Tibial artery (tissue), 4 donors: Measurements from ENCODE around the gene OPCML.
"Not testable (repeated sequence)": the region's sequence is repeated elsewhere in the genome, so short reads cannot be mapped to it uniquely, and the experiment has no call there.

Experiments used
- DNase-seq, 2 donors: peaks; one replicate each; pipeline ENCODE4 v3.0.0-alpha.2; 2019
- H3K27ac ChIP-seq, 2 donors: fragments of 200-600 bp; sonication (generic) in 1 of 2; 1 replicate in 1 of 2; 2 replicates in 1 of 2; pipeline ENCODE4 v1.5.1; 2018 to 2019; ENCODE audit warnings: mild to moderate bottlenecking in 1 of 2
- H3K27me3 ChIP-seq, 2 donors: fragments of 200-600 bp; sonication (generic) in 1 of 2; one replicate each; pipeline versions ENCODE4 v1.5.1 to v1.6.0; 2016 to 2019
- H3K36me3 ChIP-seq, 3 donors: fragments of 200-600 bp; sonication (generic) in 2 of 3; one replicate each; pipeline ENCODE4 v1.5.1; 2016 to 2019; ENCODE audit warnings: mild to moderate bottlenecking in 2 of 3
- H3K4me1 ChIP-seq, 4 donors: fragments of 200-600 bp; sonication (generic) in 2 of 4; 1 replicate in 3 of 4; 2 replicates in 1 of 4; pipeline ENCODE4 v1.5.1; 2016 to 2019
- H3K4me3 ChIP-seq, 2 donors: fragments of 200-600 bp; sonication (generic) in 1 of 2; 1 replicate in 1 of 2; 2 replicates in 1 of 2; pipeline ENCODE4 v1.5.1; 2018 to 2019; ENCODE audit warnings: mild to moderate bottlenecking in 2 of 2
- H3K9me3 ChIP-seq, 3 donors: fragments of 200-600 bp; sonication (generic) in 1 of 3; one replicate each; pipeline ENCODE4 v1.5.1; 2016 to 2019
- CTCF ChIP-seq, 2 experiments: fragments of 200-600 bp in 1 of 2; fragments of 450-650 bp in 1 of 2; IDR thresholded peaks; one replicate each; pipeline ENCODE4 v1.5.1; 2017 to 2019; ENCODE audit warnings: antibody characterized with exemption in 2 of 2, mild to moderate bottlenecking in 1 of 2, moderate library complexity in 1 of 2
- intact Hi-C: fragments of 100-400 bp; cut with DNase I; formaldehyde crosslinking; loops from one replicate; pipeline ENCODE4 v1.15.0; 2023; ENCODE audit warnings: low total_unique reads

The OPCML gene

DNA sequence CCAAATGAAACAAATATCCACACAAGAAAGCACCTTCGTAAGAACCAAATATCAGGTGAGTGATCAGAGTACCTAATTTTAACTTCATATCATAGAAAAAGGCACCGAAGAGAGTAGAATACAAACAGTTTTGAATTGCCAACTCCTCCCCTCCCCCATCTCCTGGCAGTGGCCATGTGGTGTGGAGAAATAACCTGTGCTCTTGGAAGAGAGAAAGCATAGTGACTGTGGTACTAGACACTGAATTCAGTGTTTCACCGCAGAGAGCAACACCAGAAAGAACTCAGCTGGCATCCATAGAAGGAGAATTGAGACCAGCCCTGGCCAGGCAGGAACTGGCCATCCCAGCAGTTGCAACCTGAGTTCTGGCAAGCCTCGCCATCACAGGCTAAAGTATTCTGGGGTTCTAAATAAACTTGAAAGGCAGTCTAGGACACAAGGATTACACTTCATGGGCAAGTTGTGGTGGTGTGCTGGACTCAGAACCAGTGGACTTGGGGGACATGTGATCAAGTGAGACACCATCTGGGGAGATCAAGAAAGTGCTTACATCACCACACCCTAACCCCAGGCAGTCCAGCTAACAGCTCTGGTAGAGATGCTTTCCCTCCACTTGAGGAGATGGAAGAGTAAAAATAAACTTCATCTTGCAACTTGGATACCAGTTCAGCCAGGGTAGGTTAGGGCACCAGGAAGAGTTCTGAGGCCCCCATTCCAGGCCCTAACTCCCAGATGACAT, 1158.7 kb downstream of the OPCML start:
- H3K4me1 ChIP-seq = no peaks in the 10 kb centered on the region
- no peaks in the 10 kb centered on the region for H3K36me3 ChIP-seq
- intact Hi-C loops = no loop called here
- no peak for DNase-seq
- TF ChIP-seq CTCF (IDR thresholded peaks at IDR 0.05) = no peak
- no peak overlapping the region for H3K4me3 ChIP-seq
- H3K27me3 ChIP-seq = no peaks in the 10 kb centered on the region
- H3K27ac ChIP-seq = no peak overlapping the region
- no peaks in the 10 kb centered on the region for H3K9me3 ChIP-seq

DNA sequence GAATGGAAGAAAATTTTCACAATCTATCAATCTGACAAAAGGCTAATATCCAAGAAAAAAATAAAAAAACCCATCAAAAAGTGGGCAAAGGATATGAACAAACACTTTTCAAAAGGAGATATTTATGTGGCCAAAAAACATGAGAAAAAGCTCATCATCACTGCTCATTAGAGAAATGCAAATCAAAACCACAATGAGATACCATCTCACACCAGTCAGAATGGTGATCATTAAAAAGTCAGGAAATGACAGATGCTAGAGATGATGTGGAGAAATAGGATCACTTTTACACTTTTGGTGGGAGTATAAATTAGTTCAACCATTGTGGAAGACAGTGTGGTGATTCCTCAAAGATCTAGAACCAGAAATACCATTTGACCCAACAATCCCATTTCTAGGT, 1162.2 kb downstream of the OPCML start:
- H3K27ac ChIP-seq, intact Hi-C loops, H3K27me3 ChIP-seq, H3K4me1 ChIP-seq, H3K4me3 ChIP-seq, H3K36me3 ChIP-seq, H3K9me3 ChIP-seq, DNase-seq: not testable (repeated sequence)

DNA sequence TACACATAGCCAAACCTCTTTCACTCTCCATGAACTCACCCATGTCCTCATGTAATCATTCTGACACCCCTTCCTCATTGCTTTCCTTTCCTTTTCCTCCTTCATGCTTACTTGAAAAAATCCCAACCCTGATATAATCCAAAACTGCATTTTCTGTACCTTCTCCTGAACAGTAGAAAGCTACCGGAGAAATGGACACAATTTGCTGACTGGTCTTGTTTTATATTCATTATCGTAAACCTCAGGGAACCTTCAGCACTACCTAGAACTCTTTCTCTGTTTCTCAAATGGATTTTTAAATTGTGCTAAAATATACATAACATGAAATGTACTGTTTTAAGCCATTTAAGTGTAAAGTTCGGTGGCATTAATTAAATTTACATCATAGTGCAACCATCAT, 1165.0 kb downstream of the OPCML start:
- no peak for DNase-seq
- intact Hi-C loops = no loop called here
- Histone ChIP-seq H3K4me3 (no peak overlapping the region), H3K27me3 (no peaks in the 10 kb centered on the region), H3K9me3 (no peaks in the 10 kb centered on the region), H3K36me3 (no peaks in the 10 kb centered on the region), H3K4me1 (no peaks in the 10 kb centered on the region), H3K27ac (no peak overlapping the region)
- no peak for TF ChIP-seq CTCF (IDR thresholded peaks at IDR 0.05)

DNA sequence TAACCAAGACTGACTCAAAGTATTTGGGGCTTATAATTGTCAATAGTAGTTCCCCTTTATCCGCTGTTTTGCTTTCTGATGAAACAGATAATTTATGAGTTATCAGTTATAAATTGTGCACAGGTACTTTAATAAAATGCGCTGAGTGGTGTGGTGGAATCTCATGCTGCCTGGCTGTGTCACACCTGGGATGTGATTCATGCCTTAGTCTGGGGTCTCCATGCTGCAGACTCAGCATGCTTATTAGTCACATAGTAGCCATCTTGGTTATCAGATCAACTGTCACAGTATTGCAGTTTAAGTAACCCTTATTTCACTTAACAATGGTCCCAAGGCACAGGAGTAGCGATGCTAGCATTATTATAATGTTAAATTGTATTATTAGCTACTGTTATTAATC, 1166.7 kb downstream of the OPCML start:
- Histone ChIP-seq H3K9me3 (no peaks in the 10 kb centered on the region), H3K27ac (no peak overlapping the region), H3K36me3 (no peaks in the 10 kb centered on the region), H3K4me3 (no peak overlapping the region), H3K27me3 (no peaks in the 10 kb centered on the region), H3K4me1 (no peaks in the 10 kb centered on the region)
- no peak for TF ChIP-seq CTCF (IDR thresholded peaks at IDR 0.05)
- DNase-seq = no peak
- intact Hi-C loops = no loop called here
